Tibial nerve (tissue), 3 donors: ENCODE measurements around the gene TMEM174.

Experiments used
- POLR2A ChIP-seq, 2 donors: fragments of 450-650 bp; IDR thresholded peaks; one replicate each; pipeline ENCODE4 v1.6.1; 2017; ENCODE audit warnings: antibody characterized with exemption in 2 of 2, mild to moderate bottlenecking in 2 of 2, moderate library complexity in 2 of 2
- TF ChIP-seq, protein P1 (sequence below), 5 experiments: fragments of 200-600 bp in 3 of 5; fragments of 450-650 bp in 2 of 5; sonication (generic) in 3 of 5; IDR thresholded peaks; one replicate each; pipeline ENCODE4 v1.5.1; 2016 to 2019; ENCODE audit warnings: antibody characterized with exemption in 5 of 5, mild to moderate bottlenecking in 3 of 5, moderate library complexity in 2 of 5

- TF ChIP-seq, protein P1, sequence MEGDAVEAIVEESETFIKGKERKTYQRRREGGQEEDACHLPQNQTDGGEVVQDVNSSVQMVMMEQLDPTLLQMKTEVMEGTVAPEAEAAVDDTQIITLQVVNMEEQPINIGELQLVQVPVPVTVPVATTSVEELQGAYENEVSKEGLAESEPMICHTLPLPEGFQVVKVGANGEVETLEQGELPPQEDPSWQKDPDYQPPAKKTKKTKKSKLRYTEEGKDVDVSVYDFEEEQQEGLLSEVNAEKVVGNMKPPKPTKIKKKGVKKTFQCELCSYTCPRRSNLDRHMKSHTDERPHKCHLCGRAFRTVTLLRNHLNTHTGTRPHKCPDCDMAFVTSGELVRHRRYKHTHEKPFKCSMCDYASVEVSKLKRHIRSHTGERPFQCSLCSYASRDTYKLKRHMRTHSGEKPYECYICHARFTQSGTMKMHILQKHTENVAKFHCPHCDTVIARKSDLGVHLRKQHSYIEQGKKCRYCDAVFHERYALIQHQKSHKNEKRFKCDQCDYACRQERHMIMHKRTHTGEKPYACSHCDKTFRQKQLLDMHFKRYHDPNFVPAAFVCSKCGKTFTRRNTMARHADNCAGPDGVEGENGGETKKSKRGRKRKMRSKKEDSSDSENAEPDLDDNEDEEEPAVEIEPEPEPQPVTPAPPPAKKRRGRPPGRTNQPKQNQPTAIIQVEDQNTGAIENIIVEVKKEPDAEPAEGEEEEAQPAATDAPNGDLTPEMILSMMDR (IDR thresholded peaks at IDR 0.05) = no peak
- TF ChIP-seq POLR2A (IDR thresholded peaks at IDR 0.05) = no peak
These were observed 42.0 kb downstream of the TMEM174 start for GRCh38 chr5:73214996-73215395.
